Measurements from ENCODE around the gene GFY. TPM values are rescaled to one million over a fixed set of nuclear protein-coding genes. Genes with fewer than 3 reads are reported as not detected.

The GFY gene
- total and polyA plus RNA-seq, 10 of the 15 experiments (the other 5 are each of a cell fraction or from before 2014, with no cell fraction given) = 0.05 TPM; not detected in 9

- FAIRE-seq = no peak
These were observed 42.5 kb upstream of the GFY start for GRCh38 chr19:49382639-49383038.

More at GRCh38 chr19:49382639-49383038, 42.5 kb upstream of the GFY start:
- H3K4me3 ChIP-seq = no peak overlapping the region
- ChIA-PET POLR2A (no interaction called here), CTCF (no interaction called here), RAD21 (ENCODE audit: unreplicated experiment) (no interaction called here), SMC1A (ENCODE audit: uncharacterized antibody, unreplicated experiment) (interaction anchor here (0.9 to 1.7 kb wide), 2 partner anchors 24 to 50 kb away, joined by 3 to 4 read pairs; no protein-coding TSS in a partner anchor)
- no peak overlapping the region for H3K27ac ChIP-seq (ENCODE audit: control insufficient read depth, insufficient read depth)
- in situ Hi-C loops (cut with MboI) (no loop called here), intact Hi-C loops (cut with micrococcal nuclease; ENCODE audit: unreplicated experiment) (no loop called here)
- no peak overlapping the region for H2AFZ ChIP-seq (ENCODE audit: control insufficient read depth, low read depth, low read length)
- no peaks in the 10 kb centered on the region for H3K9me3 ChIP-seq (replicated peaks; ENCODE audit: control insufficient read depth, insufficient read depth, low read length)
- no peak overlapping the region for H3K4me2 ChIP-seq (ENCODE audit: control insufficient read depth, insufficient read depth)
- no peaks in the 10 kb centered on the region for H3K27me3 ChIP-seq (replicated peaks in 1 of 2; ENCODE audit: control insufficient read depth in 2 of 2, insufficient read depth in 2 of 2, low read length in 1 of 2)
- no peaks in the 10 kb centered on the region for H3K79me2 ChIP-seq (ENCODE audit: control insufficient read depth, insufficient read depth, low read length)
- H3K9ac ChIP-seq (ENCODE audit: control insufficient read depth, insufficient read depth, low read length) = no peak overlapping the region
- H4K20me1 ChIP-seq (ENCODE audit: control insufficient read depth, insufficient read depth) = no peaks in the 10 kb centered on the region
- no peak for TF ChIP-seq SUZ12 (IDR thresholded peaks at IDR 0.05; ENCODE audit: unreplicated experiment)
- TF ChIP-seq E2F8 (IDR thresholded peaks at IDR 0.05; ENCODE audit: low read depth, partially characterized antibody) = no peak
- TF ChIP-seq ZBED1 (IDR thresholded peaks at IDR 0.05; ENCODE audit: borderline replicate concordance) = no peak
- no peak for TF ChIP-seq ESRRA (IDR thresholded peaks at IDR 0.05; ENCODE audit: low read length)
- TF ChIP-seq POLR2AphosphoS5 (IDR thresholded peaks at IDR 0.05; ENCODE audit: low read length) = no peak
- no peak for TF ChIP-seq POU2F2 (IDR thresholded peaks at IDR 0.05; ENCODE audit: borderline replicate concordance, low read depth, low read length)
- no peak for TF ChIP-seq BMI1 (IDR thresholded peaks at IDR 0.05; ENCODE audit: borderline replicate concordance)
- TF ChIP-seq BRCA1 (IDR thresholded peaks at IDR 0.05; ENCODE audit: low read depth, low read length) = no peak
- TF ChIP-seq, protein P1, sequence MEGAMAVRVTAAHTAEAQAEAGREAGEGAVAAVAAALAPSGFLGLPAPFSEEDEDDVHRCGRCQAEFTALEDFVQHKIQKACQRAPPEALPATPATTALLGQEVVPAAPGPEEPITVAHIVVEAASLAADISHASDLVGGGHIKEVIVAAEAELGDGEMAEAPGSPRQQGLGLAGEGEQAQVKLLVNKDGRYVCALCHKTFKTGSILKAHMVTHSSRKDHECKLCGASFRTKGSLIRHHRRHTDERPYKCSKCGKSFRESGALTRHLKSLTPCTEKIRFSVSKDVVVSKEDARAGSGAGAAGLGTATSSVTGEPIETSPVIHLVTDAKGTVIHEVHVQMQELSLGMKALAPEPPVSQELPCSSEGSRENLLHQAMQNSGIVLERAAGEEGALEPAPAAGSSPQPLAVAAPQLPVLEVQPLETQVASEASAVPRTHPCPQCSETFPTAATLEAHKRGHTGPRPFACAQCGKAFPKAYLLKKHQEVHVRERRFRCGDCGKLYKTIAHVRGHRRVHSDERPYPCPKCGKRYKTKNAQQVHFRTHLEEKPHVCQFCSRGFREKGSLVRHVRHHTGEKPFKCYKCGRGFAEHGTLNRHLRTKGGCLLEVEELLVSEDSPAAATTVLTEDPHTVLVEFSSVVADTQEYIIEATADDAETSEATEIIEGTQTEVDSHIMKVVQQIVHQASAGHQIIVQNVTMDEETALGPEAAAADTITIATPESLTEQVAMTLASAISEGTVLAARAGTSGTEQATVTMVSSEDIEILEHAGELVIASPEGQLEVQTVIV (IDR thresholded peaks at IDR 0.05; ENCODE audit: borderline replicate concordance, partially characterized antibody) = no peak
- TF ChIP-seq BHLHE40 (IDR thresholded peaks at IDR 0.05; ENCODE audit: borderline replicate concordance in 1 of 2, low read depth in 2 of 2, low read length in 1 of 2) = no peak
- no peak for TF ChIP-seq HDGF (IDR thresholded peaks at IDR 0.05)
- TF ChIP-seq, protein P2, sequence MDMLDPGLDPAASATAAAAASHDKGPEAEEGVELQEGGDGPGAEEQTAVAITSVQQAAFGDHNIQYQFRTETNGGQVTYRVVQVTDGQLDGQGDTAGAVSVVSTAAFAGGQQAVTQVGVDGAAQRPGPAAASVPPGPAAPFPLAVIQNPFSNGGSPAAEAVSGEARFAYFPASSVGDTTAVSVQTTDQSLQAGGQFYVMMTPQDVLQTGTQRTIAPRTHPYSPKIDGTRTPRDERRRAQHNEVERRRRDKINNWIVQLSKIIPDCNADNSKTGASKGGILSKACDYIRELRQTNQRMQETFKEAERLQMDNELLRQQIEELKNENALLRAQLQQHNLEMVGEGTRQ (IDR thresholded peaks at IDR 0.05; ENCODE audit: borderline replicate concordance, low read depth, low read length) = no peak
- no peak for TF ChIP-seq MYC (IDR thresholded peaks at IDR 0.05; ENCODE audit: insufficient read depth, insufficient read length, insufficient replicate concordance, low read length, severe bottlenecking)
- TF ChIP-seq CREB1 (IDR thresholded peaks at IDR 0.05; ENCODE audit: low read depth) = no peak
- no peak for TF ChIP-seq ZNF207 (IDR thresholded peaks at IDR 0.05; ENCODE audit: borderline replicate concordance)
- TF ChIP-seq MXI1 (IDR thresholded peaks at IDR 0.05; ENCODE audit: low read depth, low read length) = no peak
- TF ChIP-seq STAT3 (IDR thresholded peaks at IDR 0.05; ENCODE audit: low read depth, low read length) = no peak
- TF ChIP-seq TCF7 (IDR thresholded peaks at IDR 0.05; ENCODE audit: borderline replicate concordance) = no peak
- TF ChIP-seq SPI1 (IDR thresholded peaks at IDR 0.05; ENCODE audit: borderline replicate concordance, insufficient read depth, low read depth, low read length) = no peak
- TF ChIP-seq NR2F1 (conservative IDR thresholded peaks at IDR 0.05) = no peak
- DNase-seq (ENCODE audit: low read depth, low spot score) = no peak
- H3K36me3 ChIP-seq (ENCODE audit: control insufficient read depth in 2 of 2, insufficient read depth in 2 of 2, low read length in 1 of 2) = no peaks in the 10 kb centered on the region
- H3K4me1 ChIP-seq (ENCODE audit: control insufficient read depth, insufficient read depth, low read length) = no peaks in the 10 kb centered on the region
- BruUV-seq (replicated peaks) = no TSS peak
- WGBS (ENCODE audit: insufficient coverage, insufficient replicate concordance, low lambda C conversion rate, missing lambda C conversion rate) = 52% methylated on average over 5 of the region's 5 CpGs
- no peak for ATAC-seq

Data from GM12878 (cell line).